Measurements from ENCODE around the gene APC2. TPM values are rescaled to one million over a fixed set of nuclear protein-coding genes. Genes with fewer than 3 reads are reported as not detected.

The APC2 gene
- total RNA-seq, 1 donor from 2014 or later, result 0.26 TPM

DNA sequence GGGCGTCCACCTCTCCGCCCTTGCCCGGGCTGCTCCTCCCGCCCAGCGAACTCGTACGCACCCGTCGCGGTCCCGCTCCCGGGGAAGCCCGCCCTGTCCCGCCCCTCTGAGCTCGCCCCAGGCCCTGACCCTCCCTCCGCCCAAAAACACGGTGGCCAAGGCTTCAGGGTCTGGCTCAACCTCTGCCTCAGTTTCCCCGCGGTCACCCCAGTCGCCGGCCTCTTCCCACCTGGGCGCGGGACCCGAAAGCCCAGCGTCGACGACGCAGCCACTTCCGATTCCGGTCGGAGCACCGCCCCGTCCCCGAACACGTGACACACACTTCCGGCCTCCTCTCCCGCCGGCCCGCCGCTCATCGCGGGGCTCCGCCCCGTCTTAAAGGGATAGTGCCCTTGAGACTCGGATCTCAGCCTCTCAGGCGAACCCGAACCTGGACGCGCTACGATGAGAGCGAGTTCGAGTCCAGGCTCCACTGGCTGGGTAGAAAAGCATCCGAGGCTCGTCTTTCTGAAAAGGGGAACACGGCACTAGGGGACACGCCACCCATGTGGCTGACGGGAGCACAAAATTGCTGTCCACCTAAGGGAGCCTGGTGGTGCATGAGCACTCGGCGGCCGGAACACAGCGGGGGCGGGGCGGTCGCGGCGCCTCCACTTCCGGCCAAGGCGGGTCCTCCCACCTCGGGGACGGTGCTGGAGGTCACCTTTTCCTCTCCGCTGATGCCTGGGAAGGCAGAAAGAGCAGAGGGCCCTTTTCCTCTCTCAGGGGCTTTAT, 29.2 kb downstream of the APC2 start, which contains the start of gene C19orf25:
Gene C19orf25 (minus strand): TSS at position 282 of the 774 bp plus-strand sequence. CDS start 312 bp downstream, outside the sequence.
- peak; percentile 79 for DNase-seq (ENCODE audit: low read depth, low spot score)

DNA sequence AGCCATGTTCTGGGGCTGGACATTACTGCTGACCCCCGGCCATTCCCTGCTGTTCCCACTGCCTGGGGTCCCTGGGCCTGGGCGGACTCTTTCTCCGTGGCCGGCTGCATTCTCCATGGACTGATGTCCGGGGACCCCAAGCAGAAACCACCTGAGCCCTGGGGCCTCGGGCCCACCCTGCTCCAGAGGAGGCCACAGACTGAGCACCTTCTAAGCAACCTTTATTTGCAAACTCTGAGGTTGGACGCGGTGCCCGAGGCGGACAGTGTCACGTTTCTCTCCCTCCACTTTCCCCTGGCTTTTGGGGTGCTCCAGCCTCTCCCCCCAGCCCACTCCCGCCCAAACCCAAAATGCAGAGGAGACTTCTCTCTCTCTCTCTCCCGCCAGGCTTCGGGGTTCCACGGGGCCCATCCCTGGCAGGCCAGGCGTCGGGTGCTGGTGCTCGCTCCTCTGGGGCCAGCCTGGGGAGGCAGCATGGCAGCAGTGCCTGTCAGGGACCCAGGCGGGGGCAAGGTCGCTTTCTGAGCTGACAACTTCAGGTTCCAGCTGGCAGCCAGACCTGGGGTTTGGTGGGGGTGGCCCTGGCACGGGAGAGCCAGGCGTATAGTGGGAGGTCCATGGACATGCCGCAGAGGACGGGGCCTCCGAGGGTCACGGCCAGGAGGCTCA, 31.4 kb downstream of the APC2 start:
- DNase-seq (ENCODE audit: low read depth, low spot score), result no peak

DNA sequence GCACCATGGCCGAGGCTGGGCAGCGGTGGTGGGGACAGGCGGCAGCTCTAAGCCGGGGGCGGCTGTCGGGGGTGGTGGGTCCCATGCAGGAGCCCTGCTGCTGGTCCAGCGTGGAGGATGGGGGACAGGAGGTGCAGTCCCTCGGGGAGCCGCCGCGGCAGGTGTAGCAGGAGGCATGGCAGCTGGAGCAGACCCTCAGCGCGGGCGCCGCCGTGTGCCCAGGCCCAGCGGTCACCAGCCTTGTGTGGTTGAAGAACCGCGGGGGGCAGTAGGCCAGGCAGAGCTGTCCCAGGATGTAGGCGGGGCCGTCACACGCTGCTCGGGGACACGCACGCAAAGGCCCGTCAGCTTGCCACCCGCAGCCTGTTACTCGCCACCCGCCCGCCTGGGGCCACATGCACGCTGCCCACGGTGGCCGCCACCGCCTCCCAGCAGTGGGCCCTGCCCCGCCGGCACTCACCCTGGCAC, 32.0 kb downstream of the APC2 start:
- DNase-seq (ENCODE audit: low read depth, low spot score), result no peak

DNA sequence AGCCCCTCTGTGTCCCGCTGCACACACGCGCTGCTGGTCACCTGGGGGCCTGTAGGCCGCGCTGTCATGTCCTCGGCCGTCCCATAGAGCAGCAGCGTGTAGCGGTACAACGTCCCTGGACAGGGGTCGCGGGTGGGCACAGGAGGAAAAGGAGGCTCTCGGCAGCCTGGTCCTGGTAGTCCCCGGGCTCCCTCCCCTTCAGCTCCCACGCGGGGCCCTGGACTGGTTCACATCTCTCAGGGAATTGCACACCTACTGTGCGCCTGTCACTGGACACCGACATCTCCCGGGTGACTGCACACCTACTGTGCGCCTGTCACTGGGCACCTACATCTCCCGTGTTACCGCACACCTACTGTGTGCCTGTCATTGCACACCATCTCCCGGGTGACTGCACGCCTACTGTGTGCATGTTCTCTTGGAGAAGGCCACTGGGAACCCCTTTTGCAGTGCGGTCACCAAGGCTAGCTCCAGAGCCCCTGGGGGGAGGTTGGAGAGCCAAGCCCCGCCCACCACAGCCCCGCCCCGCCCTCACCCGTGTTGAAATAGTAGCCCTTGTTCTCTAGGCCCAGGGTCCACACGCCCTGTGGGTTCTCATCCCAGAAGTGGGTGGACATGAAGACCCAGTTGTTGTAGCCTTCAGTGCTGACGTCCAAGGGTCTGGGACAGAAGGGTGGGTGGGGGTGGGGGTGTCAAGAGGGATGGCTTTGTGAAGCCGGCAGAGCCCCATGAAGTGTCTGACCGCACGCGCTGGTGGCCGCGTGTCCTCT, 32.6 kb downstream of the APC2 start:
- no peak for DNase-seq (ENCODE audit: low read depth, low spot score)

DNA sequence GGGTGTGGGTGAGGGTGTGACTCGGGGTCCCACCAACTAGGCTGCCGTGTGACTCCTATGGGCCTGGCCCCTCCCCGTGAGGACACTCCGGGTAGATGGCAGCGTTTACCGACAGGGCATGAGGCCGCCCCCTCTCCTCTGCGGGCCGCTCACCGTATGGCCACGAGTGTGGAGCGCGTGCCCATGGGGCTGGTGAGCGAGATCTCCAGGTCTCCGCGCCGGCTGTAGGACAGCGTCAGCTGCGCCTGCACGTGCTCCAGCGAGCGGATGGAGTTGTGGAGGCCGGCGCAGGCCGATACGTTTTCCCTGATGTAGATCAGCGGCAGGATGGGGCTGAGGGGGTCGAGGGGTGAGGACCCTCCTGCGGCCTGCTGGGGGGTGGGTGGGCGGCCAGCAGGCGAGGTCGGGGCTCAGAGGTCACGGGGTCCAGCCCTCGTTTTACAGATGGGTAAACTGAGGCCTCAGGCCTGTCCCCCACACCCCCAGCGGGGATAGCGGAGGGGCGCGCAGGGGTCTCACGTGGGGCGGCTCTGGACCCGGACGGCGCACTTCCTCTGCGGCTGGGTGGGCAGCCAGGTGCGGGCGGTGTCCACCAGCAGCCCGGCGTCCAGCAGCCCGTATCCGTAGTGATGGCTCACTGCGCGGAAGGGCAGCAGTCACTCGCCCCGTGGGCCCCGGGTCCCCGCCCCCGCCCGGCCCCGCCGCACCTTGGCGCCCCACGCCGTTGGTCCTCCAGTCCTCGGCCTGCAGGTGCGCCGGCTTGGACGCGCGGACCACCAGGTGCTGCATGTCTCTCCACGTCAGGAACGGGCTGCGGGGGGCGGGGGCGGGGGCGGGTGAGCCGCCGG, 33.4 kb downstream of the APC2 start:
- no peak for DNase-seq (ENCODE audit: low read depth, low spot score)

DNA sequence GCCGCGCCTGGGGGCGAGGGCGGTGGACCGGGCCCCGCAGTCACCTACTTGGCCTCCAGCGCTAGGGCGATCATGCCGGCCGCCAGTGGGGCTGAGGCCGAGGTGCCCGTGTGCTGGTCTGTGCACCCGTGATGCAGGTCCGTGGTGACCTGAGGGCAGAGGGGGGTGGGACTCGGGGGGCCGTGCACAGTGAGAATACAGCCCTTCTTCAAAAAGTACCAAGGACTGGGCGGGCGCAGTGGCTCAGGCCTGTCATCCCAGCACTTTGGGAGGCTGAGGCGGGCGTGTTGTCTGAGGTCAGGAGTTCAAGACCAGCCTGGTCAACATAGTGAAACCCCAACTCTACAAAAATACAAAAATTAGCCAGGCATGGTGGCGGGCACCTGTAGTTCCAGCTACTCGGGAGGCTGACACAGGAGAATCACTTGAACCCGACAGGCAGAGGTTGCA, 34.1 kb downstream of the APC2 start:
- no peak for DNase-seq (ENCODE audit: low read depth, low spot score)

DNA sequence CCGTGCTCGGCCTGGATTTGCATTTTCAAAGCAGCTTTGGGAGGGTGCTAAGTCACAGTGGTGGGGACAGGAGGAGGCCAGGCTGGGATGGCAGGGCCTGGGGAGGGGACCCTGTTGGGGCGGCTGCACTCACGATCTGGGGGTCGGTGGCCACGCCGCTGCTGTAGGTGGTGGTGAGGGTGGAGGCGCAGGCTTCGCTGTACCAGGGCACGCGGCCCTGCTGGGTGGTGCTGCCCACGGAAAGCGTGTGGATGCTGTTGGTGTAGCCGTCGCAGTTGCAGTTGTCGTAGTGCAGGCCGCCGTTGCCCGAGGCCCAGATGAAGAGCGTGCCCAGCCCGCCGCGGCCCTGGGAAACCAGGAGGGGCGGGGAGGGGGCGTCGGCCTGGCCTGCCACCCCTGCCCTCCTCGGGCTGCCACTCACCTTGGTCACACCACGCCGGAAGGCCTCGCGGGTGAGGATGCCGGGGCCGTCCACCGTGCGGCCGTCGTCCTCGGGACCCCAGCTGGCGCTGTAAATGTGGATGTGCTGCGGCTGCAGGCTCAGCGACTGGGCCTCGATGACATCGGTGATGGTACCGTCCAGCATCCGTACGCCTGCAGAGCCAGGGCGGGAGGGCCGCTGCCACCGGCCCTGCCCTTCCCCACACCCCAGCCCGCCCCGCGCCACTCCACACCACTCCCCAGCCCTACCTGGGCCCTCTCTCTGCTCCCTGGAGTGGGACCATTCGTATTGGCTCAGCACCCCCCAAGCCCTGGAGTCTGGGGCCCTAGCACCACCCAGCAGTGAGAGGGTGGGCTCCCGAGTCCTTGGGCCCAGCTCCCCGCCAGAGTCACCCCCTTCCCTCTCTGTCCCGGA, 37.0 kb downstream of the APC2 start:
- no peak for DNase-seq (ENCODE audit: low read depth, low spot score)

DNA sequence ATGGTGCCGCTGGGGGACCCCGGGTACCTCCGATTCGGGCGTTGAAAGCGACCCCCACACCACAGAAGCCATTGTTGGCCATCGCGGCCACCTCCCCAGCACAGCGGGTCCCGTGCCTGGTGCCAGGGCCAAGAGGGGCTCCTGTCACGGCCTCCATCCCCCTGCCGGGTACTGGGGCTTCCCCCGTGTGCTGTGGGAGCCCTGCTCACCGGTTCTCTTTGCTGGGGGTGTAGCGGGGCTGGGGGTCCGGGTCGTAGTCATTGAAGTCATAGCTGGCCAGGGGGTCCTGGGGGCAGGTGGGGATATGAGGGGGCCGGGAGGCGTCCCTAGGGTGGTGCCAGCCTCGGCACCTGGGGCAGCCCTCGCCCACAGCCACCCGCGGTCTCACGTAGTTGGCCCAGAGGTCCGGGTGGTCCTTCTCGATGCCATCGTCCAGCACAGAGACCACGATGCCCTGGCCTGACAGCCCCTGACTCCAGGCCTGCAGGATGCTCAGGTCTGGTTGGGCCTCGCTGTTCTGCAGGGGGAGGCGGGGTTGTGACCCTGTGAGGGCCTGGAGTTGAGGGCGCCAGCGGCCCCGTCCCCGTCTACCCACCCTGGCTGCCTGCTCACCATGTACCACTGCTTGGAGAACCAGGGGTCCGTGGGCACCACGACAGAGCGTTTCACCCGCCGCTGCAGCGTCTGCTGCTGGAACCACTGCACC, 37.8 kb downstream of the APC2 start:
- no peak for DNase-seq (ENCODE audit: low read depth, low spot score)

DNA sequence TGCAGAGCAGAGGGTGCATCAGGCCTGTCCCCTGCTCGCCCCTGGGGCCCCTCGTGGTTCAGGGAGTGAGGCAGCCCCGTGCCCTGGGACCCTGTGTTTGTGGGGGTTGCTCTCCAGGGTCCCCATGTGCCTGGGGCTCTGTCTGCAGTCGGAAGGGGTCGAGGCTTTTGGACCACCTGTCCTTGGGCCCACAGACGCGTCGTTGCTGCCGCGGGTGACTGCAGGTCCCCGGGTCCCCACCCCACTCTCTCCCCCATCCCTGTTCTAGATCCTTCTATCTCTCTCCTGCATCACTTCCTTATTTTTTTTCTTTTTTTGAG, 38.3 kb downstream of the APC2 start:
- DNase-seq (ENCODE audit: low read depth, low spot score), result no peak

DNA sequence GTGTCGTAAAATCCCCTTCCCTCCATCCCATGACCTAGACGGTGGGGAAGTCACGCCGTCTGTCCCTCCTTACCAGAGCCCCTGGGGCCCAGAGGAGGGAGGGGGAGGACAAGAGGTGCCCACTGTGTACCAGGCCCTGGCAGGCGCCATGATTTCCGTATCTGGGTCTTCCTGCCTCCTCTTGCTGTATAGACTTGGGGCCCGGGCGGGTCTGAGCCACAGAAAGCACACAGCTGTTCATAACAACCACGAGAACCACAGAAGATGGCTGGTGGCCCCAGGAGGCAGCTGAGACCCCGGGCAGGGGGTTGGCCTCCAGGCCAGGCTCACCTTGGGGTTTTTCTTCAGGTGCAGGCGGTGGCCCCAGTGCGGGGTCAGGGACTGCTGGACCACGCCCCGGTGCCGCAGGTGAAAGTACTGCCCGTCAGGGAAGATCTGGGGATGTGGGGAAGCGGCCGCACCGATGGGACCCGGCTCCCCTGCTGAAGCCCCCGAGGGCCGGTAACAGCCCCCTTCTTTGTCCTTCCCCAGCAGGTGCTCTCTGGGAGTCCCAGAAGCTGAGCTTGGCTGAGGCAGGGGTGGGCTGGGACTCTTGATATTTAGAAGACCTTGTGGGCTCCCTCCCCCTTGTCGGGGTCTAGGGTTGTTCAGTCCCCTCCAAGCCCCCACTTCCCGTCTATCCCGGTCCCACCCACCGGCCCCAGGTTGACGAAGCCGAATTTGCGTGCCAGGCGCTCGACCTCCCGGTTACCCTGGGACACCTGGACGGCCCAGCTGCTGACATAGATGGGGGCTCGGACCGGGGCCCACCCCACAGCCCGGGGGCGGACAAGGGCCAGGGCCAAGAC, 39.8 kb downstream of the APC2 start:
- no peak for DNase-seq (ENCODE audit: low read depth, low spot score)

DNA sequence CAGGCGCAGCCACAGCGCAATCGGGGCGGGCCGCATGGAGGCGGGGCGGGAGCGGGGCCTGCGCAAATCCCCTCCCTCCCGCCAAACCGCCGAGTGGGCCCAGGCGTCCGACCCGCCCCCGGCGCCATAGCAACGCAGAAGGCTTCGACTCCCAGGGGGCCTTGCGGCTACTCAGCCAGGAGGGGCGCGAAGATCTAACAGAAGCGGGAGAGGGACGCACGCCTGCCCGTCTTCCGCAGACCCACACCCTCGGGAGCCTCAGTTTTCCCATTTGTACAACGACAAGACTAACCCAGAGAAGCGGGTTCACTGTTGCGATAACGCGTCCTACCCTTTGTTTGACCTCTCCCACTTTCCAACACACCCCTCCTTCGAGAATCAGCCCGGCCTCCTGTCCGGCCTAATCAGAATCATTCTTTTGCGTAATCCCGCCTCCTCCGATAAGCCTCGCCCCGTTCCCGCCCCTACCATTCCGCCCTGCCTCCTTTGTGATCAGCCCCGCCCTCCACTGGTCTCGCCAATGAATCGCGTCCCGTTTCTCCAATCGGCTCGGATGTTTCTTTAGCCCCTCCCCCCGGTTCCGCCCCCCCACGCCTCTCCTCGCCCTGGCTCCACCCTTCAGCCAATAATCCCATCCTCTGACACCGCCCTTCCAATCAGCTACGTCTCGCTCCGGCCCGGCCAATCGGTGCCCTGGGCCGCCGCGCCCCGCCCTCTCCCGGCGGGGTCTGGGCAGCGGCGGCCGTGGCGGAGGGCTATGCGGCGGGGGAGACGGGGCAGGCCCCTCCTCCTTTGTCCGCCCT, 40.6 kb downstream of the APC2 start, which contains the start of gene PCSK4:
Gene PCSK4 (minus strand): TSS at position 40 of the 803 bp plus-strand sequence. CDS start 4 bp downstream, at position 36.
- peak; percentile 97 for DNase-seq (ENCODE audit: low read depth, low spot score)

DNA sequence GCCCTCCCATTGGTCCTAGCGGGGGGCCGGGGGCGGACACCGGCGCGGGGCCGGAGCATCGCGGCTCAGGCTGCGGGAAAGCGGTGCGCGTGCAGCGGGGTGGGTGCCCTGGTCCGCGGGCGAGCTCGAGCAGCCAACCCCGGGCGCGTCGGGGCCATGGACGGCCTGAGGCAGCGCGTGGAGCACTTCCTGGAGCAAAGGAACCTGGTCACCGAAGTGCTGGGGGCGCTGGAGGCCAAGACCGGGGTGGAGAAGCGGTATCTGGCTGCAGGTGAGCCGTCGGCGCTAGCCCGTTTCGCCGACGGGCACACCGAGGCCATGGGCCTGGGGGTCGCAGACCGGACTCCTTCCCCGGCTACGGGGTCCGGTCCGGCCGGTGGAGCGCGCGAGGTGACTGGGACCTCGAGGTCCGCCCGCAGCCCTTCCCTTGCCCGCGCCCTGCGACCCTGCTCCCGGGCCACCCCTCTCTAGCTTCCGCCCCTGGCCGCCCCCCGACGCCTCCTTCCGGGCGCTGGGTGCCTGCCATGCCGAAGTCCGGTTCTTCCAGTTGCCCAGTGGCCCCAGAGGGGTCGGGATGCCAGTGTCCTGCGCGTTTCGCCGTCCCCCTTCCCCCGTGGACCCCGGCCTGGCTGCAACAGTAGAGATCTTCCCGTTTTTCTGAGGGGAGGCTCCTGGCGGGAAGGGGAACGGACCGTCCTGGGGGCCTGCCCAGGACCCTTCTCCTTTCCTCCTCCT, 41.4 kb downstream of the APC2 start, which contains the start of gene REEP6:
Gene REEP6 (plus strand): TSS at position 68 of the 735 bp plus-strand sequence. CDS start 89 bp downstream, at position 157.
- DNase-seq (ENCODE audit: low read depth, low spot score), result no peak

DNA sequence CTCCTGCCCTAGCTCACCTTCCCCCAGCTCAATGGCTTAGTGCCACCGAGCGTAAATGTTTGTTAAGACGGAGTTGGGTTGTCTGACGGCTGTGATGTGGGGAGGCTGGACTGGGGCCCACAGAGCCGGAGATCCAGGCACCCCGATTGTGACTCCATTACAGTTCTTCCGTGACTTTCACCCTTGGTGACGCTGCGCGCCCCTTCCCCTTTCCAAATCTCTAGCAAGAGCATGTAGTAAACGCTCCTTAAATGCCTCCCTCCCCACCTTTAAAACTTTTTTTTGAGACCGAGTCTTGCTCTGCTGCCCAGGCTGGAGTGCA, 41.9 kb downstream of the APC2 start:
- DNase-seq (ENCODE audit: low read depth, low spot score), result no peak

DNA sequence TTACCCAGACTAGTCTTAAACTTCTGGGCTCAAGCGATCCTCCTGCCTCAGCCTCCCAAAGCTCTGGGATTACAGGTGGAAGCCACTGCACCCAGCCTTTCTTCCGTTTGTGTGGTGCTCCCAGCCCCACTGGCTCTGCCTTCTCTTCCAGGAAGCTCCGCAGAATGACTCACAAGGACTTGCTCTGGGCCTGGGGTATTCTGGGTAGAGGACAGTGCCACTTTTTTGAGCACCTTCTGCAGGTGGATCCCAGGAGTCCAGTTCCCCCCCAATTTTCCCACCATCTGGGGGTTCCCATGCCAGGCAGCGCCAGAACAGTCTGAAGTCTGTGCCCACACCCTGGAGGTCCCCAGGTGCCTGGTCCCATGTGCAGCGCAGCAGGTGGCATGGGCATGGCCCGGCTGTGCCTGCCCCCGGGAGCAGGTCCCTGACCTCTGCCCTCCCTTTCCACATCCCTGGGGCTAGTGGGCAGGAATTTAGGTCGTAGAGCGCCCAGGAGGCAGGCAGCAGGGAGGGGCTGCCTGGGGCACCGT, 42.6 kb downstream of the APC2 start:
- DNase-seq (ENCODE audit: low read depth, low spot score), result no peak

DNA sequence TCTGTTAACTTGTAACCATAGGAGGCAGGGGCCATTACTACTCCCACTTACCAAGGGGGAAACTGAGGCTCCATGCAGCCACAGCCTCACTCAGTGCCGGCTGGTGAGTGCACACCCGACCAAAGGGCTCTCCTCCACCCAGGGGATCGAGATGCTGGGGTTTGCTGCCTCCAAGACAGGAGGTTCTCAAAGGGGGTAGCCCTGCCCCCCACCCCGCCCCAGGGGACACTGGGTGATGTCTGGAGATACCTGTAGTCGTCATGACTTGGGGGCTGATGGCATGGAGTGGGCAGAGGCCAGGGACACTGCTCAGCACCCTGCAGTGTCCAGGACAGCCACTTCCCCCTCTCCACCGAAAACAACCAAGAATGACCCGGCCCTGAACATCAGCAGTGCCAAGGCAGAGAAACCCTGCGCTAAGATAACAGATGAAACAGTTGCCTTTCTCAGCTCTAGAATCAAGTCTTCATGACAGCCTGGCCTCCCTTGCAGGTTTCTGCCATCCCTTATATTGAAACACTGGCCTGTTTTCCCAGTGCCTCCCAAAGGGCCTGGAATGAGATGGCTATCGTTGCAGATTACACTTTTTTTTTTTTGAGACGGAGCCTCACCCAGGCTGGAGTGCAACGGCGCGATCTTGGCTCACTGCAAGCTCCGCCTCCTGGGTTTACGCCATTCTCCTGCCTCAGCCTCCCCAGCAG, 44.3 kb downstream of the APC2 start:
- no peak for DNase-seq (ENCODE audit: low read depth, low spot score)

All from pulmonary artery endothelial cell (primary cell).